ENCODE results near the gene KRTAP10-2.

- TF ChIP-seq CTCF (IDR thresholded peaks at IDR 0.05) (no peak), POLR2A (IDR thresholded peaks at IDR 0.05; ENCODE audit: low read depth) (no peak), POLR2AphosphoS5 (IDR thresholded peaks at IDR 0.05) (no peak), EP300 (IDR thresholded peaks at IDR 0.05) (no peak)
Observed at GRCh38 chr21:44516828-44517174, 34.5 kb downstream of the KRTAP10-2 start.

Data from esophagus muscularis mucosa (tissue), 4 donors.